Thyroid gland (tissue), 4 donors: ENCODE measurements around the gene STK4.

Experiments
- CTCF ChIP-seq, 6 experiments: fragments of 200-600 bp in 3 of 6; fragments of 450-650 bp in 3 of 6; sonication (generic) in 3 of 6; IDR thresholded peaks; one replicate each; pipeline ENCODE4 v1.5.1; 2016 to 2019; ENCODE audit warnings: antibody characterized with exemption in 6 of 6, mild to moderate bottlenecking in 2 of 6, inconsistent platforms in 1 of 6, moderate library complexity in 1 of 6
- POLR2A ChIP-seq, 2 donors: fragments of 450-650 bp; IDR thresholded peaks; one replicate each; pipeline ENCODE4 v1.6.1; 2017; ENCODE audit warnings: antibody characterized with exemption in 2 of 2, mild to moderate bottlenecking in 2 of 2, moderate library complexity in 1 of 2

- no peak for TF ChIP-seq POLR2A (IDR thresholded peaks at IDR 0.05)
- TF ChIP-seq CTCF (IDR thresholded peaks at IDR 0.05) = no peak
Observed at GRCh38 chr20:45128099-45128498, 161.8 kb downstream of the STK4 start.
